OCI-M2 (cell line): ENCODE data around the gene TRIL.

ENCODE experiments used
- DNase-seq: peaks from one replicate; lab custom pipeline; 2025; ENCODE audit not compliant: unreplicated experiment; lab: John Stamatoyannopoulos, UW

TRIL gene, protein sequence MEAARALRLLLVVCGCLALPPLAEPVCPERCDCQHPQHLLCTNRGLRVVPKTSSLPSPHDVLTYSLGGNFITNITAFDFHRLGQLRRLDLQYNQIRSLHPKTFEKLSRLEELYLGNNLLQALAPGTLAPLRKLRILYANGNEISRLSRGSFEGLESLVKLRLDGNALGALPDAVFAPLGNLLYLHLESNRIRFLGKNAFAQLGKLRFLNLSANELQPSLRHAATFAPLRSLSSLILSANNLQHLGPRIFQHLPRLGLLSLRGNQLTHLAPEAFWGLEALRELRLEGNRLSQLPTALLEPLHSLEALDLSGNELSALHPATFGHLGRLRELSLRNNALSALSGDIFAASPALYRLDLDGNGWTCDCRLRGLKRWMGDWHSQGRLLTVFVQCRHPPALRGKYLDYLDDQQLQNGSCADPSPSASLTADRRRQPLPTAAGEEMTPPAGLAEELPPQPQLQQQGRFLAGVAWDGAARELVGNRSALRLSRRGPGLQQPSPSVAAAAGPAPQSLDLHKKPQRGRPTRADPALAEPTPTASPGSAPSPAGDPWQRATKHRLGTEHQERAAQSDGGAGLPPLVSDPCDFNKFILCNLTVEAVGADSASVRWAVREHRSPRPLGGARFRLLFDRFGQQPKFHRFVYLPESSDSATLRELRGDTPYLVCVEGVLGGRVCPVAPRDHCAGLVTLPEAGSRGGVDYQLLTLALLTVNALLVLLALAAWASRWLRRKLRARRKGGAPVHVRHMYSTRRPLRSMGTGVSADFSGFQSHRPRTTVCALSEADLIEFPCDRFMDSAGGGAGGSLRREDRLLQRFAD

GRCh38 chr7:28958235-28958979 is at the start of gene TRIL:
TRIL (minus strand) TSS chr7:28958330; CDS start chr7:28958046, 284 bp downstream.
- DNase-seq: no peak

DNA sequence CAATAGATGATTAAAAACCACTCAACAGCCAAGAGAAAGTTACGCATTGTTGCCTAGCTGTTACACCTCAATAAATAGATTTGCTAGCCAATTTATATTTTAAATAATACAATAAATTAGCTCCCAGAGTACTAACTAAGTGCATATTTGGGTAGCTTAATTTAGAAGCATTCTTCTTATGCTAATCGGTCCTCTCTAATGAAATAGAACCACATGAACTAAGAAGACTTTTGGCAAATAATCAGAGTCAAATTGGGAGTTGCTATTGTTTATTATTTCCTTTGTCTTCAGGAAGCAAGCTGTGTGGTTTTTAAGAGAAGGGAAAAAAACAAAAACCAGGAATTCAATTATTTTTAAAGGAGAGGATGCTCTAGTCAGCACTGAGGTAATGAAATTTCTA is 49.0 kb upstream of the TRIL start:
- no peak for DNase-seq

DNA sequence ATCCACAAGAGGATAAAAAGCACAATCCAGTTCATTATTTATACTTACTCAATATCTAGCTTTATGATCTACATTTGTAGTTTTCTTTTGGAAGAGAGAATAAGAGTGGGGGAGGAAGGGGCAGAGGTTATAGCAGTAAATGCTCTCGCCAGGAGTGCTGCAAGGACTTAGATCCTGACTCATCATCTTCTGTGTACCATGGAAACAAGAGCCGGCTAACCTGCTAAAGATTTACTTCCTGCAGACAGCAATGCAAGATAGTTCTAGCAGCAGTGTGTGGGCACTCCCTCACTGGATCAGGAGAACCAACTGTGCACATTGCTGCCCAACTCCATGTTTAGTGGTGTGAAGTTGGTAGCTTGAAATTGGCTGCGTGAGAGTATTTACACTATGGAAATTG is 47.7 kb upstream of the TRIL start:
- DNase-seq: no peak

GRCh38 chr7:29005406-29005805 is 47.3 kb upstream of the TRIL start:
- no peak for DNase-seq

DNA sequence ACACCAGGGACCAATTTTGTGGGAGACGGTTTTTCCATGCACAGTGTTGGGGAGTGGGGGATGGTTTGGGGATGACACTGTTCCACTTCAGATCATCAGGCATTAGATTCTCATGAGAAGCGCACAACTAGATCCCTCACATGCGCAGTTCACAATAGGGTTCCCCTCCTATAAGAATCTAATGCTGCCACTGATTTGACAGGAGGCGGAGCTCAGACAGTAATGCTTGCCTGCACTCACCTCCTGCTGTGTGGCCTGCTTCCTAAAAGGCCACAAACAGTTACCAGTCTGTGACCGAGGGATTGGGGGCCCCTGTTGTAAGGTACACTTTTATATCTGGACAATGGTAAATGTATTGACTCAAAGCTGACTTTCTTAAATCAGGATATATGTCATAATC is 45.6 kb upstream of the TRIL start:
- DNase-seq: no peak

- no peak for DNase-seq
Observed at GRCh38 chr7:29000717-29001076, 42.6 kb upstream of the TRIL start.

- no peak for DNase-seq
Observed at GRCh38 chr7:28999895-29000716, 42.0 kb upstream of the TRIL start.

DNA sequence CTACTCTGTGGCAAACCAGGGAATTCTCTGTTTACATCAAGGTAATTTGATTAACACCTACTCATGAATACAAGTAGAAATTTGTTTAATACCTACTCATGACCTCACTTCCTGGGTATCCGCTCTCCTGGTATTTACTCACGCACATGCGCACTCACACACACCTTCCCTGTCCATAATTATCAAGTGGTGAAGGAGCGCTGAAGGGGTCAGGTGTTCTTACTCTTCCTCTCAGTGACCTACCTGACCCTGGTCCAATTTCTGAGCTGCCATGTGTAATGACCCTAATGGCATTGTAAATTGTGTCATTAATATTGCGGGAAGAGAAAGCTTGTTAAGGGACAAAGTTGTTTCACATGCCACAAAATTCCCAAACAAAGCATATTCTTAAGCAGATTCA is 41.3 kb upstream of the TRIL start:
- DNase-seq: no peak

DNA sequence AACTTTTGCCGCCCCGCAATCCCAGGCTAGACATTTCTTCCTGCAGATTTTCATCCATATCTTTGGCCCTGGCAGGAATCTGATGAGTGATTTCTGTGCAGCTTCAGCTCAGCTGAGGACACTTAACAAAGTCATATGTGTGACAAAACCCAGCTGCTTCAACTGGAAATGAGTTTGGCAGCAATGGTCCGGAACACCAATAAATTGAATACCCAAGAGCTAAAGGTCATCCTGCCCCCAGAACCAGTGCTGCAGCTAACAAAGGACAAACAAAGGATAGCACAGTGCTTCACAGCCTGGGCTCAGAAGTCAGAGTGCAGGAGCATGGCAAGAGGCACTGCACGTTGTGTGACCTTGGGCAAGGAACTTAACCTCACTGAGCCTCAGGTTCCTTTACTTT is 40.0 kb upstream of the TRIL start:
- DNase-seq: no peak

- DNase-seq: no peak
Observed at GRCh38 chr7:28996836-28997235, 38.7 kb upstream of the TRIL start.

DNA sequence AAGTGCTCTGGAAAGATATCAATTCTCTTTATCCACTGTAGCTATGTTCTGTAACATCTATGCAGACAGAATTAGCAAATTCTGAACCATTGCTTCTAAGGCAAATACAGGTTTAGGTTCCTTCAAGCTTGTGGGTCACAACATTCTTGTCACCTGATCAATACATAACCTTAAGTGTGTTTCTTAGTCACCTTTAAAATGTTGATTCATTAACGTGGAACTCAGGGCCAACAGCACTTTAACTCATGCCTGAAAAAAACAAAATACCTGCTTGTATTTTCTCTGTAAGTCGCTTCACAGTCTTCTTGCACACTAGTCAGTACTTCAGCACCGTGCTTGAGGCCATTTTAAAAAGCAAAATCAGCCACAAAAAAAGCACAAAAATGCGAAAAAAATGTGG is 35.2 kb upstream of the TRIL start:
- DNase-seq: no peak

- DNase-seq: no peak
Observed at GRCh38 chr7:28992798-28993197, 34.7 kb upstream of the TRIL start.

- DNase-seq: no peak
Observed at GRCh38 chr7:28990200-28990960, 32.2 kb upstream of the TRIL start.

- no peak for DNase-seq
Observed at GRCh38 chr7:28989211-28989980, 31.3 kb upstream of the TRIL start.

DNA sequence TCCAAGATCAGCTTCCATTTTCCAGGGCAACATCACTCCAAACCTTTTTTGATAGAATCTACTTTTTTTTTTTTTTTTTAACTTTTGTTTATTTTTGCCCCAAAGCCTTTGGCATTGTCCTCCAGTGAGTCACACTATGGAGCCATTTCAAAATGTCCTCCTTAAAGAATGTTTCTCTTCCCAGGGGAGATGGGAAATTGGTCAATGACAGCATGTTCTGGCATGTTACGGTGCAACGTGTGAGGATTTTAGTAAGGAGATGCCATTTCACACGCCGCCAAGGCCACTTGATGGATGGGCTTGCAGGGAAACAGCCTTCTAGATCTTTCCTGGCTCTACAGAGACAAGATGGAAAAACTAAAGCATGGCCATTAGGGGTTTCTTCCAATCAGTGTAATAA is 30.7 kb upstream of the TRIL start:
- no peak for DNase-seq

GRCh38 chr7:28988091-28988490 is 30.0 kb upstream of the TRIL start:
- DNase-seq: no peak

- no peak for DNase-seq
Observed at GRCh38 chr7:28986765-28987110, 28.6 kb upstream of the TRIL start.

DNA sequence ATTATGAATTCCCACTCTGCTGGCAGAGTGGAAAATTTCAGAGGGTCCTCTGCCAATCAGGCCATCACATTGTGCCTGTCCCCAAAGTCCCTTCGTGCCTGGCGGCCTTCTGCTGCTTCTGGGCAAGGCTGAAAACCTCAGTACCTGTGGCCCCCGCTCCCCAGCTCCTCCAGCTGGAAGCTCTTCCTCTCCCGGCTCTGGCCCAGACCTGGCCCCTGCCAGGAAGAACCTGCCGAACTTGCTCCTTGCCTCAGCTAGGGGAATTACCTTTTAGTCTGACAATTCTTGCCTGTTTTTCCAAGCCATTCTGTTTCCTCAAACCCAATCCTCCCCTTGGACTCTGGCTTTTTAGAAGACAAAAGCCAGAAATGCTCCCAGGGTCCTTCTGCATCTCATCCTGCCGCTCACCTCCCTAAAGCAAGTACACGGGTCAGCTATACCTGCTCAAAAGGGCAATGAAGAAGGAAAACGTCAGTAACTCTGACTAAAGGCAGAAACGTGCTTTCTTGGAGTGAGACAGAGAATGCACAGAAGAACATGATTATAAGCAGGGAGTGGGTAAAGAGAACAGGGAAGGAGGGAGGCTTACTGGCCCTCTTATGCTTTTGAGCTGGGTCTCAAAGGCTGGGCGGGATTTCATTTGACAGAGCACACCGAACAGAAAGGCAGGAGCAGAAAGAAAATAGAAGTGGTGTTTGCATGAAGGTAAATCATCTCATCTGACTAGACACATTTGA is 28.1 kb upstream of the TRIL start:
- DNase-seq: no peak

DNA sequence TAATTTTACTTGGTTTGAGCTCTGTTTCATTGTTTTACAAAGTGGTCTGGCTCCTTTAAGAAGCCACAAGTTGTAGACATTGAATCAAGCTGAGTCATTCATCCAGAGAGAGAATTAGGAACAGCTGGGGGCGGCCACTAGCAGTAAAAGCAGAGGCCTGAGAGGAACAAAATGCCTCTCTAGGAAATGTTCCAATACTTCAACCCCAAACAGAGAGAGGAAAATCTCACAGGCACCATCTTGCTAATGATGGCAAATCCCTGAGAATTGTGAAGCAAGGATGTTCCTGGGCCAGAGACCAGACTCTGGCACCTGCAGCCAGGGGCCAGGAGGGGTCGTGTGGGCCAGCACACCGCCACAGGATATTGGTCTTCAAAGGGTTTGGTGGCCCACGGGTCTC is 26.5 kb upstream of the TRIL start:
- DNase-seq: no peak
